ENCODE measurements around the gene PRKAR1B.
"Not testable (repeated sequence)": the region's sequence is repeated elsewhere in the genome, so short reads cannot be mapped to it uniquely, and the experiment has no call there.

PRKAR1B gene

GRCh38 chr7:556837-557557 lies 170.1 kb downstream of the PRKAR1B start:
- TF ChIP-seq CTCF (IDR thresholded peaks at IDR 0.05): no peak
- Histone ChIP-seq H3K27me3 (no peaks in the 10 kb centered on the region), H3K4me1 (ENCODE audit: control insufficient read depth in 1 of 2, insufficient read depth in 1 of 2, low read depth in 1 of 2, low read length in 1 of 2) (no peaks in the 10 kb centered on the region), H3K9me3 (no peaks in the 10 kb centered on the region), H3K36me3 (no peaks in the 10 kb centered on the region), H3K4me3 (ENCODE audit: low read depth in 1 of 2, low read length in 1 of 2) (no peak overlapping the region), H3K27ac (no peak overlapping the region)

GRCh38 chr7:556291-556826 lies 170.7 kb downstream of the PRKAR1B start:
- Histone ChIP-seq H3K4me3 (ENCODE audit: low read depth in 1 of 2, low read length in 1 of 2) (no peak overlapping the region), H3K36me3 (no peaks in the 10 kb centered on the region), H3K27me3 (no peaks in the 10 kb centered on the region), H3K27ac (no peak overlapping the region), H3K9me3 (no peaks in the 10 kb centered on the region), H3K4me1 (ENCODE audit: control insufficient read depth in 1 of 2, insufficient read depth in 1 of 2, low read depth in 1 of 2, low read length in 1 of 2) (no peaks in the 10 kb centered on the region)
- TF ChIP-seq CTCF (IDR thresholded peaks at IDR 0.05): no peak

- Histone ChIP-seq H3K36me3 (no peaks in the 10 kb centered on the region), H3K4me3 (ENCODE audit: low read depth in 1 of 2, low read length in 1 of 2) (no peak overlapping the region), H3K4me1 (ENCODE audit: control insufficient read depth in 1 of 2, insufficient read depth in 1 of 2, low read depth in 1 of 2, low read length in 1 of 2) (no peaks in the 10 kb centered on the region), H3K27ac (no peak overlapping the region), H3K27me3 (no peaks in the 10 kb centered on the region), H3K9me3 (no peaks in the 10 kb centered on the region)
- TF ChIP-seq CTCF (IDR thresholded peaks at IDR 0.05): no peak
Observed at GRCh38 chr7:555551-556160, 171.4 kb downstream of the PRKAR1B start.

GRCh38 chr7:553636-554111 lies 173.4 kb downstream of the PRKAR1B start:
- no peak for TF ChIP-seq CTCF (IDR thresholded peaks at IDR 0.05)
- H3K36me3 ChIP-seq: no peaks in the 10 kb centered on the region
- H3K9me3 ChIP-seq: no peaks in the 10 kb centered on the region
- no peak overlapping the region for H3K4me3 ChIP-seq (ENCODE audit: low read depth in 1 of 2, low read length in 1 of 2)
- no peaks in the 10 kb centered on the region for H3K27me3 ChIP-seq
- H3K27ac ChIP-seq: no peak overlapping the region
- no peaks in the 10 kb centered on the region for H3K4me1 ChIP-seq (ENCODE audit: control insufficient read depth in 1 of 2, insufficient read depth in 1 of 2, low read depth in 1 of 2, low read length in 1 of 2)

- no peaks in the 10 kb centered on the region for H3K27me3 ChIP-seq
- no peak overlapping the region for H3K4me3 ChIP-seq (ENCODE audit: low read depth in 1 of 2, low read length in 1 of 2)
- H3K27ac ChIP-seq: no peak overlapping the region
- no peak for TF ChIP-seq CTCF (IDR thresholded peaks at IDR 0.05)
- H3K9me3 ChIP-seq: no peaks in the 10 kb centered on the region
- no peaks in the 10 kb centered on the region for H3K36me3 ChIP-seq
- H3K4me1 ChIP-seq (ENCODE audit: control insufficient read depth in 1 of 2, insufficient read depth in 1 of 2, low read depth in 1 of 2, low read length in 1 of 2): no peaks in the 10 kb centered on the region
Observed at GRCh38 chr7:552868-553635, 174.0 kb downstream of the PRKAR1B start.

- not testable (repeated sequence) for H3K27ac ChIP-seq; H3K27me3 ChIP-seq; H3K36me3 ChIP-seq; H3K4me1 ChIP-seq (ENCODE audit: control insufficient read depth in 1 of 2, insufficient read depth in 1 of 2, low read depth in 1 of 2, low read length in 1 of 2); H3K9me3 ChIP-seq; H3K4me3 ChIP-seq (ENCODE audit: low read depth in 1 of 2, low read length in 1 of 2)
Observed at GRCh38 chr7:552151-552867, 174.8 kb downstream of the PRKAR1B start.

GRCh38 chr7:551615-551970 lies 175.5 kb downstream of the PRKAR1B start:
- not testable (repeated sequence) for H3K36me3 ChIP-seq; H3K4me3 ChIP-seq (ENCODE audit: low read depth in 1 of 2, low read length in 1 of 2); H3K27me3 ChIP-seq; H3K27ac ChIP-seq; H3K9me3 ChIP-seq; H3K4me1 ChIP-seq (ENCODE audit: control insufficient read depth in 1 of 2, insufficient read depth in 1 of 2, low read depth in 1 of 2, low read length in 1 of 2)

Measured in neutrophil (primary cell).